Measurements from ENCODE around the gene ADGRL4.
"Not testable (repeated sequence)": the region's sequence is repeated elsewhere in the genome, so short reads cannot be mapped to it uniquely, and the experiment has no call there.

Gene ADGRL4

DNA sequence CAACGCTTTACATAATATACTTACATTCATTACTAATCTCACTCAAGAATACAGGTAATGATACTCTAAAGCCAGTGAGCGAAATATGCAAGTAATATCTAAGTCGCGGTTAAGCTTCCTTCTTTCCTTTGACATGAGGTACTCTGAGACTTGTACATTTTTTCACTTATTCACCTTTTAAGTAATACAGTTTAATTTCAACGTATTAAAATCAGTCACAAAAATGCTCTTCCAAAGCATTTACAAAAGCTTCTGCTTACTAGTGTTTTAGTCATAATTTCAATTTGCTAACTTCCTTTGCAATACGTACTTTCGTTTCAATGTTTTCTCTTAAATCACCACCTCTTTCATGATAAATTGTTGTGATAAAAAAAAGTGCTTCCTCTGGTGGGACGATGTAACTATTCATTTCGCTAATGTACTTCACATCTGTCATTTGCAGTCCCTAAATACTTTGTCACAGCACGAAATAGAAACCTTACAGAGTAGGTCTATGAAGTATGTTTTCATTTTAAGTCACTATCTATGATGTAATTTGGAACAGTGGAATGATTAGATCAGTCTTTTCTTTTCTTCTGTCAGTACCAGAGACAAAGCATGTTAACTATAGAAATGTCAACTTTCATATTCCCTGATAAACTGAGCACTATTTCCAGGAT is 34.0 kb upstream of the ADGRL4 start:
- Histone ChIP-seq H3K27ac (no peak overlapping the region), H4K20me1 (no peaks in the 10 kb centered on the region), H3K27me3 (no peaks in the 10 kb centered on the region), H3K4me3 (no peak overlapping the region), H3K36me3 (no peaks in the 10 kb centered on the region; a peak in 1 of 22 replicates), H3K4me1 (peaks cover 0 to 44% (median 0%) of the 10 kb centered on the region in 10 experiments; a peak in 8 of 20 replicates), H3K4me2 (peak overlapping the region in 2 of 11 experiments; percentile 16 to 20; a peak in 4 of 22 replicates), H3K9ac (no peak overlapping the region), H3K9me3 (replicated peaks in 1 of 11) (peaks cover 28 to 39% (median 35%) of the 10 kb centered on the region in 11 experiments)
- TF ChIP-seq Cebpa-rat (IDR thresholded peaks at IDR 0.05), result no peak

DNA sequence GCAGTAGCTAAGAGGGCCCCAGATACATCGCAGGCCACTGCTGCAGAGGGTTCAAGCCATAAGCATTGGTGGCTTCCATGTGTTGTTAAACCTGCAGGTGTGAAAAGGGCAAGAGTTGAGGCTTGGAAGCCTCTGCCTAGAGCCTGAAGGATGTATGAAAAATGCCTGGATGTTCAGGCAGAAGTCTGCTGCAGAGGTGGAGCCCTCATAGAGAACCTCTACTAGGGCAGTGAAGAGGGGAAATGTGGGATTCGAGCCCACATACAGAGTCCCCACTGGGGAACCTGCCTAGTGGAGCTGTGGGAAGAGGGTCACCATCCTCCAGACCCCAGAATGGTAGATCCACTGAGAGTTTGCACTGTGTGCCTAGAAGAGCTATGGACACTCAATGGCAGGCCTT is 30.6 kb upstream of the ADGRL4 start:
- Histone ChIP-seq H3K27ac (no peak overlapping the region), H3K4me2 (no peak overlapping the region), H3K9me3 (replicated peaks in 1 of 11) (peaks cover 27 to 39% (median 35%) of the 10 kb centered on the region in 11 experiments), H3K9ac (no peak overlapping the region), H3K4me1 (peaks cover 0 to 26% (median 0%) of the 10 kb centered on the region in 10 experiments; a peak in 7 of 20 replicates), H3K27me3 (no peaks in the 10 kb centered on the region), H3K4me3 (peak overlapping the region in 2 of 10 experiments; percentile 15 to 28; a peak in 3 of 20 replicates), H4K20me1 (no peaks in the 10 kb centered on the region), H3K36me3 (no peaks in the 10 kb centered on the region; a peak in 1 of 22 replicates)
- no peak for TF ChIP-seq Cebpa-rat (IDR thresholded peaks at IDR 0.05)

DNA sequence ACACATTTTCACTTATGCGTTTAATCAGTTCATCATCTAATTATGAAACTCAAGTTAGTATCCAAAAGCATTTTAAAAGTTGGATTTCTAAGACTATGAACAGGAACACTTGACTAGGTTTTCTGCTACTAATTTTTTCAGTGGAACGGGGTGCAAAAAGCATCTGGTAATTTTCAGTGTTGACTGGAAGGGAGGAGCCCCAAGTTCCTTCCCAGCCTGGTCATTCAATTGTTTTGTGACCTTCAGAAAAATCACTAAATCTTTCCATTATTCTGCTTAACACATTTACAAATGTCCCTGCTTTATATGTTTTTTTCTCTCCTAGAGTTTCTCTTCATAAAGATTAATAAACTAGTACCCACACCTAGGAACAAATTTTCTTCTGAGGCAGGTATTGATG is 6.0 kb upstream of the ADGRL4 start:
- no peak overlapping the region for H3K9ac ChIP-seq
- H3K4me1 ChIP-seq, result peaks cover 0 to 8% (median 0%) of the 10 kb centered on the region in 10 experiments; a peak in 1 of 20 replicates
- no peaks in the 10 kb centered on the region for H3K36me3 ChIP-seq
- H3K27me3 ChIP-seq, result no peaks in the 10 kb centered on the region
- TF ChIP-seq Cebpa-rat (IDR thresholded peaks at IDR 0.05), result no peak
- no peak overlapping the region; a peak in 1 of 22 replicates for H3K4me2 ChIP-seq
- H3K4me3 ChIP-seq, result no peak overlapping the region
- H3K27ac ChIP-seq, result no peak overlapping the region
- H4K20me1 ChIP-seq, result no peaks in the 10 kb centered on the region
- no peaks in the 10 kb centered on the region for H3K9me3 ChIP-seq (replicated peaks in 1 of 11)

DNA sequence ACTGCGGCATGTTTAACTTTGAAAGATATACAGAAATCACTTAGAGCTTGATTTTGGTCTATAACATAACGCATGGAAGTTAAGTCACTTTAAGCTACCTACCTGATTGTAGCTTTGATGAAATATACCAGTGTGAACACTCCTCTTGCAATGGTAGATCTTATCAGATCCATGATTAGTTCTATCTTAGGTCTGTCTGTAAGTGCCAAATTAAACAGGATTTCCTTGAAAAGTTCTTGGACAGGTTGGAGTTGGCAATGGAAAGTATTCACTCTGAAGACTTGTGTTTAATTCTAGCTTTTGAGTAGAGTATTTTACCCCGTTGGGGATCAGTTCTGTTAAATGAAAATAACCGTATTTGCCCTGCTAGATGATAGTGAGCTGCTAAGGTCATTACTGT is 4.1 kb upstream of the ADGRL4 start:
- no peak overlapping the region for H3K27ac ChIP-seq
- H3K9me3 ChIP-seq (replicated peaks in 1 of 11), result peaks cover 0 to 5% (median 0%) of the 10 kb centered on the region in 11 experiments; a peak in 2 of 22 replicates
- TF ChIP-seq Cebpa-rat (IDR thresholded peaks at IDR 0.05), result no peak
- H4K20me1 ChIP-seq, result no peaks in the 10 kb centered on the region
- no peaks in the 10 kb centered on the region for H3K36me3 ChIP-seq
- H3K4me3 ChIP-seq, result no peak overlapping the region
- no peak overlapping the region for H3K9ac ChIP-seq
- peaks cover 0 to 8% (median 0%) of the 10 kb centered on the region in 10 experiments; a peak in 1 of 20 replicates for H3K4me1 ChIP-seq
- no peaks in the 10 kb centered on the region for H3K27me3 ChIP-seq
- no peak overlapping the region for H3K4me2 ChIP-seq

DNA sequence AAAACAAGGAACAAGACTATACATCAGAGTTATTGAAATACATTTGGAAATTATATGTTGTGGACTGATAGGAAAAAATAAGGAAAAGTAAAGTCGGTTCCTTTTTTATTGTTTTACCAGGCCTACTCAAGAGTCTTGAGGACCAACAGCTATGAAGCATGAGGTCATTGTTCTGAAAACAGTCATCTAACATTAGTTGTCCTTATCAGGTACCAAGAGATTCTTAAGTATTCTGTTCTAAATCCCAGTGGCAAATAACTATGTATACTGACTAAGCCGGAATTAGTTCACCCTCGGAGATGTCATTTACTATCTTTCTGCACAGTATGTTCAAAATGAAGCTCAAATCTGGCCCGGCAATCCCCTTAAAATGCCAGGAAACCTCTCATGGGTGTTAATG is 585 bp downstream of the ADGRL4 start:
- Histone ChIP-seq H3K9ac (no peak overlapping the region), H3K4me2 (no peak overlapping the region)

DNA sequence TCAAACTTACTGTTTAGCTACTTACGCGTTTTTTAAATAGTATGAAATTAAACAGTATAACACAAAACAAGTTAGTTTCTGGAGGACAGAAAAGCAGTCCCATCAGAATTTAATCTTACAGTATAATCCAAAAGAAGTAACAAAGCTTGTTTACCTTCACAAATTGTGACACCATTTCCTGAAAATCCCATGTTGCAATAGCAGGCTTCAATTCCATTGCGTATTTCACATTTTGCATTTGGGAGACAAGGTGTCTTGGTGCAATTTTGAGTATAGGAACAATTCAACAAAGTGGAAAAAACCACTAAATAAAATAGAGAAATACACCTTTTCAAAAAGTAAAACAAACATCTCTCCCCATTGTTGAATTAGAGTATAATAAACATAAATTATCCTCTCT is 1.6 kb downstream of the ADGRL4 start:
- Histone ChIP-seq H3K4me1 (no peaks in the 10 kb centered on the region), H4K20me1 (no peaks in the 10 kb centered on the region), H3K9me3 (replicated peaks in 1 of 11) (peaks cover 0 to 5% (median 0%) of the 10 kb centered on the region in 11 experiments; a peak in 2 of 22 replicates), H3K4me3 (no peak overlapping the region), H3K4me2 (no peak overlapping the region), H3K9ac (no peak overlapping the region), H3K27me3 (no peaks in the 10 kb centered on the region), H3K36me3 (no peaks in the 10 kb centered on the region), H3K27ac (no peak overlapping the region)
- TF ChIP-seq Cebpa-rat (IDR thresholded peaks at IDR 0.05), result no peak

More for the DNA sequence above, 585 bp downstream of the ADGRL4 start:
- no peaks in the 10 kb centered on the region for H3K27me3 ChIP-seq
- peaks cover 0 to 5% (median 0%) of the 10 kb centered on the region in 11 experiments; a peak in 2 of 22 replicates for H3K9me3 ChIP-seq (replicated peaks in 1 of 11)
- H4K20me1 ChIP-seq, result no peaks in the 10 kb centered on the region
- H3K36me3 ChIP-seq, result no peaks in the 10 kb centered on the region
- TF ChIP-seq Cebpa-rat (IDR thresholded peaks at IDR 0.05), result no peak
- H3K4me3 ChIP-seq, result no peak overlapping the region
- H3K27ac ChIP-seq, result no peak overlapping the region
- H3K4me1 ChIP-seq, result no peaks in the 10 kb centered on the region

DNA sequence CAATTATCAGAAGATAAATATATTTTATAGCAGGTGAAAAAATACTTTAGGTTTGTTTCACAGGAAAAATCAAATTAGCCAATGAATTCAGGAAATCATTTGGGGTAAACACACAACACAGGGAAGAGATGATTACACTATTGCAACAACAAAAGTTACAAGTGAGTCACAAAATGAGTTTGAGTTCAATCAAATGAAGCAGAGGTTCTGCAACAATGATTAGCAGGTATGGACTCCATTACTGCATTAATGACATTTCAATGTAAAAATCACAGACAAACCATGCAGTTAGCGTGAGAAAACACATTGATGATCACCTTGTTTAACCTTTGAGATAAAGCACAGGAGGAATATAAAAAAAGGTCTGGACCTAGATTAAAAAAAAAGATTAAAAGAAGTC is 9.7 kb downstream of the ADGRL4 start:
- Histone ChIP-seq H4K20me1 (no peaks in the 10 kb centered on the region), H3K27me3 (no peaks in the 10 kb centered on the region), H3K4me1 (no peaks in the 10 kb centered on the region), H3K9me3 (replicated peaks in 1 of 11) (no peaks in the 10 kb centered on the region), H3K27ac (no peak overlapping the region), H3K4me2 (no peak overlapping the region), H3K4me3 (no peak overlapping the region), H3K36me3 (no peaks in the 10 kb centered on the region), H3K9ac (no peak overlapping the region)
- TF ChIP-seq Cebpa-rat (IDR thresholded peaks at IDR 0.05), result no peak

DNA sequence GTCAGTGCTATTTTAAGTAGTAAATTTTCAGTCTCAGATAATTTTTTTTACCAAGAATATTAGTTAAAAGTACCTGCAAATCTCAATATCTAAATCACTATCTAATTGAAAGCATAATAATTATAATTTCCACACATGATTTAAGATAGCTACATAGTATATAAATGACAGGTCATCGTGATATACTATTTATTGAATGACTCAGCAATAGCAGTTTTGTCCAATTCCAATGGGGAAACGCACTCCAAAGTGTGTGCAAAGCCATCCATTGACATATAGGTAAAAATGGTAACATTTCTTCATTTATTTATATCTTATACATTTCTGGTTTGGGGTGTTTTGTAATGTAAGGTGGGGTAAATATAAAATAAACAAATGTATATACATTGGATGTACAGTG is 19.5 kb downstream of the ADGRL4 start:
- Histone ChIP-seq H3K4me1 (peaks cover 0 to 17% (median 0%) of the 10 kb centered on the region in 10 experiments; a peak in 5 of 20 replicates), H3K27ac (no peak overlapping the region), H4K20me1 (no peaks in the 10 kb centered on the region), H3K4me3 (no peak overlapping the region), H3K27me3 (no peaks in the 10 kb centered on the region), H3K36me3 (no peaks in the 10 kb centered on the region), H3K9ac (no peak overlapping the region), H3K4me2 (no peak overlapping the region), H3K9me3 (replicated peaks in 1 of 11) (no peaks in the 10 kb centered on the region)
- no peak for TF ChIP-seq Cebpa-rat (IDR thresholded peaks at IDR 0.05)

DNA sequence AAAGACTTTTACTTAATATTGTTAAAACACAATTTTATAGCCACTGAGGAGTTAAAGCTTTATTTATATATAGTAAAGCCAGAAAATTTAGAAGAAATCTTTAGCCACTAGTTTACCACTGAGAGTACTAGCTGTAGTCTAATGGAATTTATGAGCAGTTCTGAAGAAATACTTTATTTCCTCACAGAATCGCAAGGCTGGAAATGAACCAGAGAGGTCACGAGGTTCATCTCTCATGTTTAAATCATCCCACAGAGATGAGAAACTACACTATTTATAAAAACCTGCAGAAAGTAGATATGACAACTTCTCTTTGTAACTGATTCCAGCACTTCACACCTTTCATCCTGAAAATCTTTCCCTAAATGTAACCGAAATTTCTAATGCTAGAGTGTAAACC is 26.0 kb downstream of the ADGRL4 start:
- TF ChIP-seq Cebpa-rat (IDR thresholded peaks at IDR 0.05), result no peak
- no peak overlapping the region for H3K27ac ChIP-seq

DNA sequence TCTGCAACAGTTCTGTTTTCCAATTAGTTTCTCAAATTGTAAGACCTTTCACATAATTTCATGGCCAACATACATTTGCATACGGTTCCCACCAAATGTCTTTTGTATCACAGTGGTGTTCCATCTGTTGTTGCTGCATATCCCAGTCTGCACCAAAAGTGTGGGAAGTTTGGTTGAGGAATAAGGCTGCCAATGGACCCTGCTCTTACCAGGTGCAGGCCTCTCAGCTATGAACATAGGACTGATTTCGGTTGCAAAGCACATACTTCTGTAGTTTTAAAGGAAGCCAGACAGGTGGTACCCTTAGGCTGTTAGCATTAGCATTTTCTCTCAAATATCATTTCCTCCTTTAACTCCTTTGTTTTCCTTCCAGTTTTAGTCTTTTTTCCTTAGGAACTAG is 33.8 kb downstream of the ADGRL4 start:
- Histone ChIP-seq H3K4me3 (no peak overlapping the region), H3K27me3 (no peaks in the 10 kb centered on the region), H3K9me3 (replicated peaks in 1 of 11) (no peaks in the 10 kb centered on the region), H3K4me2 (no peak overlapping the region), H3K9ac (no peak overlapping the region), H3K27ac (no peak overlapping the region), H4K20me1 (no peaks in the 10 kb centered on the region), H3K36me3 (no peaks in the 10 kb centered on the region), H3K4me1 (no peaks in the 10 kb centered on the region)
- no peak for TF ChIP-seq Cebpa-rat (IDR thresholded peaks at IDR 0.05)

More for the DNA sequence above, 26.0 kb downstream of the ADGRL4 start:
- Histone ChIP-seq H3K9ac (no peak overlapping the region), H4K20me1 (no peaks in the 10 kb centered on the region), H3K9me3 (replicated peaks in 1 of 11) (no peaks in the 10 kb centered on the region), H3K4me1 (peaks cover 0 to 17% (median 0%) of the 10 kb centered on the region in 10 experiments; a peak in 5 of 20 replicates), H3K36me3 (no peaks in the 10 kb centered on the region), H3K4me3 (no peak overlapping the region), H3K4me2 (no peak overlapping the region), H3K27me3 (no peaks in the 10 kb centered on the region)

DNA sequence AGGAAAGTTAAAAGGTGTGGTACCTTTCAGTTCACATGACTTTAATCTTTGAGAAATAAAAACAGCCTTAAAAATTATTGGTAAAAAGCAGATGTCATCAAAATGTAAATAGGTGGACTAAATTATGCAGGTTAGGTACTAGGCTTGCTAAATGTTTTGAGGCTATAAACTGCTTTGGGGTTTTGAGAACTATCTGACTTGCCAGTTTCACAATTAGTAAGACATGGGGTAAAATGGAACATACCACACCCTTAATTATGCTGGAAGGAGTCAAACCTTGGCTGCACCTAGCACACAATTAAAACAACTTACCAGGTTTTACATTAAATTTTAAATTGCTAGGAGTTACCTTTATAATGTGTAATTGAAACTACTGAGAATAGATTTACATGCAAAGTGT is 39.4 kb downstream of the ADGRL4 start:
- not testable (repeated sequence) for H3K4me2 ChIP-seq, H3K4me1 ChIP-seq, H3K27ac ChIP-seq

More for the DNA sequence above, 39.4 kb downstream of the ADGRL4 start:
- H3K4me3 ChIP-seq, H3K36me3 ChIP-seq, H4K20me1 ChIP-seq, H3K9ac ChIP-seq, H3K27me3 ChIP-seq: not testable (repeated sequence)
- H3K9me3 ChIP-seq (replicated peaks in 1 of 11), result peaks cover 8 to 16% (median 14%) of the 10 kb centered on the region in 11 experiments
